H9 (cell line): ENCODE results near the gene CDKN2B. TPM values are rescaled to one million over a fixed set of nuclear protein-coding genes. Genes with fewer than 3 reads are reported as not detected.

ENCODE experiments used
- DNase-seq: peaks from one replicate; pipeline ENCODE4 v3.0.0-alpha.2; 2017
- H2AFZ ChIP-seq: one replicate; pipeline ENCODE4 v1.6.1; 2013; ENCODE audit warnings: mild to moderate bottlenecking, low read length, control low read depth, moderate library complexity
- H2AK5ac ChIP-seq: 2 replicates; pipeline ENCODE4 v1.6.1; 2013; ENCODE audit warnings: low read length, control low read depth, mixed read lengths; ENCODE audit not compliant: insufficient read length
- H2BK120ac ChIP-seq: one replicate; pipeline ENCODE4 v1.6.1; 2013; ENCODE audit warnings: low read depth, mild to moderate bottlenecking, low read length, control low read depth, inconsistent platforms; ENCODE audit not compliant: poor library complexity, severe bottlenecking
- H2BK12ac ChIP-seq: 2 replicates; pipeline ENCODE4 v1.6.1; 2013; ENCODE audit warnings: low read length, control low read depth, mixed read lengths, low read depth; ENCODE audit not compliant: insufficient read length
- H2BK15ac ChIP-seq: 2 replicates; pipeline ENCODE4 v1.6.1; 2013; ENCODE audit warnings: low read depth, low read length, control low read depth
- H2BK20ac ChIP-seq: one replicate; pipeline ENCODE4 v1.6.1; 2013; ENCODE audit warnings: low read depth, mild to moderate bottlenecking, low read length, control low read depth, inconsistent platforms; ENCODE audit not compliant: poor library complexity, severe bottlenecking
- H2BK5ac ChIP-seq: 2 replicates; pipeline ENCODE4 v1.6.1; 2013; ENCODE audit warnings: low read length, control low read depth, mixed read lengths; ENCODE audit not compliant: insufficient read length
- H3K14ac ChIP-seq: 2 replicates; pipeline ENCODE4 v1.6.1; 2013; ENCODE audit warnings: low read length, control low read depth; ENCODE audit not compliant: insufficient read depth
- H3K18ac ChIP-seq: 2 replicates; pipeline ENCODE4 v1.6.1; 2013; ENCODE audit warnings: low read depth, mild to moderate bottlenecking, mixed read lengths, low read length, control low read depth; ENCODE audit not compliant: insufficient read length
- H3K23ac ChIP-seq: 2 replicates; pipeline ENCODE4 v1.6.1; 2013; ENCODE audit warnings: low read length, control low read depth, mixed read lengths, low read depth; ENCODE audit not compliant: insufficient read length
- H3K23me2 ChIP-seq: 2 replicates; pipeline ENCODE4 v1.6.1; 2013; ENCODE audit warnings: low read depth, mild to moderate bottlenecking, mixed read lengths, low read length, control low read depth; ENCODE audit not compliant: insufficient read length, poor library complexity, severe bottlenecking
- H3K27ac ChIP-seq: 2 replicates; pipeline ENCODE4 v1.5.1; 2013; ENCODE audit warnings: low read length, control low read depth, mixed read lengths, low read depth; ENCODE audit not compliant: insufficient read length
- H3K27me3 ChIP-seq: 2 replicates; pipeline ENCODE4 v1.6.1; 2013; ENCODE audit warnings: low read length, control low read depth, inconsistent platforms; ENCODE audit not compliant: insufficient read depth
- H3K4ac ChIP-seq: 2 replicates; pipeline ENCODE4 v1.6.1; 2013; ENCODE audit warnings: low read depth, mild to moderate bottlenecking, control low read depth, inconsistent platforms, low read length, moderate library complexity
- H3K4me1 ChIP-seq: 2 replicates; pipeline ENCODE4 v1.6.1; 2013; ENCODE audit warnings: low read length, control low read depth, inconsistent platforms; ENCODE audit not compliant: insufficient read depth
- H3K4me2 ChIP-seq: 2 replicates; pipeline ENCODE4 v1.6.1; 2013; ENCODE audit warnings: low read length, control low read depth, mixed read lengths; ENCODE audit not compliant: insufficient read length, insufficient read depth
- H3K56ac ChIP-seq: 2 replicates; pipeline ENCODE4 v1.6.1; 2013; ENCODE audit warnings: low read depth, mild to moderate bottlenecking, mixed read lengths, low read length, control low read depth; ENCODE audit not compliant: insufficient read length
- H3K79me1 ChIP-seq: 2 replicates; pipeline ENCODE4 v1.6.1; 2013; ENCODE audit warnings: low read depth, mild to moderate bottlenecking, moderate library complexity, low read length, control low read depth, inconsistent platforms; ENCODE audit not compliant: insufficient read depth, poor library complexity, severe bottlenecking
- H3K79me2 ChIP-seq: 2 replicates; pipeline ENCODE4 v1.6.1; 2013; ENCODE audit warnings: low read length, control low read depth, inconsistent platforms; ENCODE audit not compliant: insufficient read depth
- H3K9ac ChIP-seq: 2 replicates; pipeline ENCODE4 v1.6.1; 2013; ENCODE audit warnings: low read length, control low read depth, mixed read lengths; ENCODE audit not compliant: insufficient read length; ENCODE audit errors: extremely low read depth
- H3K9me3 ChIP-seq: one replicate; pipeline ENCODE4 v1.6.1; 2013; ENCODE audit warnings: low read depth, low read length, inconsistent platforms; ENCODE audit not compliant: control insufficient read depth
- H3T11ph ChIP-seq: one replicate; pipeline ENCODE4 v1.6.1; 2013; ENCODE audit warnings: mild to moderate bottlenecking, low read length, control low read depth, inconsistent platforms
- H4K20me1 ChIP-seq: one replicate; pipeline ENCODE4 v1.6.1; 2013; ENCODE audit not compliant: control insufficient read depth, insufficient read length, insufficient read depth
- H4K5ac ChIP-seq: 2 replicates; pipeline ENCODE4 v1.6.1; 2013; ENCODE audit warnings: low read depth, mild to moderate bottlenecking, mixed read lengths, low read length, control low read depth; ENCODE audit not compliant: insufficient read length
- H4K8ac ChIP-seq: replicated peaks from 2 replicates; pipeline ENCODE4 v1.6.1; 2013; ENCODE audit warnings: low read length, control low read depth, mixed read lengths, low read depth; ENCODE audit not compliant: insufficient read length
- H4K91ac ChIP-seq: 2 replicates; pipeline ENCODE4 v1.6.1; 2013; ENCODE audit warnings: low read depth, mild to moderate bottlenecking, moderate library complexity, mixed read lengths, low read length, control low read depth; ENCODE audit not compliant: insufficient read length
- H3K27ac Mint-ChIP-seq, 3 experiments: 2 replicates in 2 of 3; 3 replicates in 1 of 3; pipeline ENCODE4 v1.8.0; 2020 to 2021; ENCODE audit warnings: mixed read lengths in 3 of 3, mild to moderate bottlenecking in 1 of 3, moderate library complexity in 1 of 3
- H3K27me3 Mint-ChIP-seq: 2 replicates; pipeline ENCODE4 v1.8.0; 2021; ENCODE audit warnings: low read depth, mild to moderate bottlenecking, moderate library complexity, mixed read lengths
- H3K36me3 Mint-ChIP-seq, 3 experiments: 2 replicates in 2 of 3; 3 replicates in 1 of 3; pipeline ENCODE4 v1.8.0; 2020 to 2021; ENCODE audit warnings: low read depth in 3 of 3, mixed read lengths in 3 of 3; ENCODE audit not compliant: insufficient read depth in 1 of 3
- H3K4me1 Mint-ChIP-seq, 2 experiments: 2 replicates each; pipeline ENCODE4 v1.8.0; 2020; ENCODE audit warnings: mixed read lengths in 2 of 2
- H3K4me3 Mint-ChIP-seq, 2 experiments: 2 replicates in 1 of 2; 3 replicates in 1 of 2; pipeline ENCODE4 v1.8.0; 2020 to 2021; ENCODE audit warnings: mild to moderate bottlenecking in 2 of 2, mixed read lengths in 2 of 2, moderate library complexity in 1 of 2
- H3K9me3 Mint-ChIP-seq, 2 experiments: 2 replicates in 1 of 2; 3 replicates in 1 of 2; pipeline ENCODE4 v1.8.0; 2020; ENCODE audit warnings: mild to moderate bottlenecking in 2 of 2, mixed read lengths in 2 of 2, moderate library complexity in 1 of 2
- WGBS: extraction: QIAGEN DNeasy Blood & Tissue Kit; methylation state at CpG from one replicate; pipeline ENCODE4 v1.1.7; 2013; ENCODE audit warnings: missing lambda C conversion rate, low lambda C conversion rate, mixed read lengths; ENCODE audit not compliant: insufficient read length; ENCODE audit errors: extremely low coverage; 5-methylcytosine and 5-hydroxymethylcytosine counted together
- total RNA-seq: library from RNA; stranded (reverse); gene quantifications from 2 replicates; pipeline ENCODE4 v1.2.1, GENCODE V29; 2021
- TF ChIP-seq, protein P1 (sequence below): fragments of 200-600 bp; sonication (generic); conservative IDR thresholded peaks from 3 replicates; pipeline ENCODE4 v1.8.0; 2021; ENCODE audit warnings: antibody characterized with exemption, mild to moderate bottlenecking

CDKN2B gene
- total RNA-seq, 1 experiment from 2014 or later, result 0.13 TPM

GRCh38 chr9:22040760-22041159 is 31.7 kb upstream of the CDKN2B start:
- H2BK15ac ChIP-seq, result no peak overlapping the region
- no CpG with 5 or more reads among the region's 1 CpG for WGBS
- Mint-ChIP-seq H3K27ac (no peak overlapping the region), H3K9me3 (no peaks in the 10 kb centered on the region), H3K27me3 (no peaks in the 10 kb centered on the region), H3K4me3 (no peak overlapping the region), H3K36me3 (no peaks in the 10 kb centered on the region), H3K4me1 (0 out of 4 replicates have a peak, but pooled peaks cover 0 to 4% of the 10 kb centered on the region in 2 experiments)
- no peak overlapping the region for H3K56ac ChIP-seq
- no peaks in the 10 kb centered on the region for H4K20me1 ChIP-seq
- H3K27ac ChIP-seq, result no peak overlapping the region
- no peak overlapping the region for H3K18ac ChIP-seq
- TF ChIP-seq, protein P1, sequence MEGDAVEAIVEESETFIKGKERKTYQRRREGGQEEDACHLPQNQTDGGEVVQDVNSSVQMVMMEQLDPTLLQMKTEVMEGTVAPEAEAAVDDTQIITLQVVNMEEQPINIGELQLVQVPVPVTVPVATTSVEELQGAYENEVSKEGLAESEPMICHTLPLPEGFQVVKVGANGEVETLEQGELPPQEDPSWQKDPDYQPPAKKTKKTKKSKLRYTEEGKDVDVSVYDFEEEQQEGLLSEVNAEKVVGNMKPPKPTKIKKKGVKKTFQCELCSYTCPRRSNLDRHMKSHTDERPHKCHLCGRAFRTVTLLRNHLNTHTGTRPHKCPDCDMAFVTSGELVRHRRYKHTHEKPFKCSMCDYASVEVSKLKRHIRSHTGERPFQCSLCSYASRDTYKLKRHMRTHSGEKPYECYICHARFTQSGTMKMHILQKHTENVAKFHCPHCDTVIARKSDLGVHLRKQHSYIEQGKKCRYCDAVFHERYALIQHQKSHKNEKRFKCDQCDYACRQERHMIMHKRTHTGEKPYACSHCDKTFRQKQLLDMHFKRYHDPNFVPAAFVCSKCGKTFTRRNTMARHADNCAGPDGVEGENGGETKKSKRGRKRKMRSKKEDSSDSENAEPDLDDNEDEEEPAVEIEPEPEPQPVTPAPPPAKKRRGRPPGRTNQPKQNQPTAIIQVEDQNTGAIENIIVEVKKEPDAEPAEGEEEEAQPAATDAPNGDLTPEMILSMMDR, result no peak
- H3K79me2 ChIP-seq, result no peaks in the 10 kb centered on the region
- H3K9me3 ChIP-seq, result no peaks in the 10 kb centered on the region
- no peak overlapping the region for H3K9ac ChIP-seq
- no peak overlapping the region for H3K4ac ChIP-seq
- no peak overlapping the region for H2AK5ac ChIP-seq
- H4K91ac ChIP-seq, result no peak overlapping the region
- no peak overlapping the region for H2BK12ac ChIP-seq
- no peak overlapping the region for H2AFZ ChIP-seq
- DNase-seq, result no peak
- H3K4me1 ChIP-seq, result no peaks in the 10 kb centered on the region; the same call in 1 of the 2 replicates
- no peaks in the 10 kb centered on the region for H3K23me2 ChIP-seq
- no peaks in the 10 kb centered on the region for H3K27me3 ChIP-seq
- no peak overlapping the region for H3K23ac ChIP-seq
- H2BK120ac ChIP-seq, result no peak overlapping the region
- no peak overlapping the region for H3T11ph ChIP-seq
- no peak overlapping the region for H4K8ac ChIP-seq
- H2BK5ac ChIP-seq, result no peak overlapping the region
- H3K4me2 ChIP-seq, result no peak overlapping the region
- no peak overlapping the region for H3K14ac ChIP-seq
- no peak overlapping the region for H2BK20ac ChIP-seq
- H4K5ac ChIP-seq, result no peak overlapping the region
- H3K79me1 ChIP-seq, result no peaks in the 10 kb centered on the region
